Activated B cell treated with CpG ODN at 0.5 μM for 24 hours (primary cell): Measurements from ENCODE around the gene EIF3I. TPM values are rescaled to one million over a fixed set of nuclear protein-coding genes. Genes with fewer than 3 reads are reported as not detected.
A peak's percentile ranks its signal among the peaks of the same experiment; 100 is the strongest.

Experiments used
- ATAC-seq: fragments of 200-7000 bp; cut with Tn5 transposase; one replicate; pipeline ENCODE4 v1.10.0; 2021; ENCODE audit warnings: low read depth, mild to moderate bottlenecking, moderate library complexity
- CTCF ChIA-PET: fragments of 350-600 bp; sonication (Branson Sonifier 250); formaldehyde crosslinking; loops from one replicate; lab custom pipeline; 2021; ENCODE audit warnings: antibody characterized with exemption; lab: Charles Lee
- POLR2A ChIA-PET: fragments of 350-600 bp; sonication (Branson Sonifier 250); formaldehyde crosslinking; loops from one replicate; lab custom pipeline; 2021; ENCODE audit warnings: antibody characterized with exemption; lab: Charles Lee
- DNase-seq: peaks from one replicate; pipeline ENCODE4 v3.0.0; 2022
- H3K27ac Mint-ChIP-seq: one replicate; pipeline ENCODE4 v1.8.0; 2020; ENCODE audit warnings: mixed read lengths
- H3K27me3 Mint-ChIP-seq: one replicate; pipeline ENCODE4 v1.8.0; 2021; ENCODE audit warnings: mixed read lengths
- H3K36me3 Mint-ChIP-seq: one replicate; pipeline ENCODE4 v1.8.0; 2021; ENCODE audit warnings: low read depth, mixed read lengths
- H3K4me1 Mint-ChIP-seq: one replicate; pipeline ENCODE4 v1.8.0; 2021; ENCODE audit warnings: mixed read lengths
- H3K4me3 Mint-ChIP-seq: one replicate; pipeline ENCODE4 v1.8.0; 2020; ENCODE audit warnings: mild to moderate bottlenecking, mixed read lengths
- H3K9me3 Mint-ChIP-seq: one replicate; pipeline ENCODE4 v1.8.0; 2020; ENCODE audit warnings: mixed read lengths
- intact Hi-C: fragments of 100-400 bp; cut with micrococcal nuclease; formaldehyde crosslinking; loops from one replicate; pipeline ENCODE4 v1.15.1; 2024
- total RNA-seq: library from RNA; stranded (reverse); gene quantifications from 2 replicates; pipeline ENCODE4 v1.2.3, GENCODE V29; 2022
- TF ChIP-seq, protein P1 (sequence below): fragments of 200-600 bp; IDR thresholded peaks from one replicate; pipeline ENCODE4 v1.8.0; 2022; ENCODE audit warnings: antibody characterized with exemption, mild to moderate bottlenecking

EIF3I gene
- total RNA-seq, 1 donor from 2014 or later, result 196 TPM

DNA sequence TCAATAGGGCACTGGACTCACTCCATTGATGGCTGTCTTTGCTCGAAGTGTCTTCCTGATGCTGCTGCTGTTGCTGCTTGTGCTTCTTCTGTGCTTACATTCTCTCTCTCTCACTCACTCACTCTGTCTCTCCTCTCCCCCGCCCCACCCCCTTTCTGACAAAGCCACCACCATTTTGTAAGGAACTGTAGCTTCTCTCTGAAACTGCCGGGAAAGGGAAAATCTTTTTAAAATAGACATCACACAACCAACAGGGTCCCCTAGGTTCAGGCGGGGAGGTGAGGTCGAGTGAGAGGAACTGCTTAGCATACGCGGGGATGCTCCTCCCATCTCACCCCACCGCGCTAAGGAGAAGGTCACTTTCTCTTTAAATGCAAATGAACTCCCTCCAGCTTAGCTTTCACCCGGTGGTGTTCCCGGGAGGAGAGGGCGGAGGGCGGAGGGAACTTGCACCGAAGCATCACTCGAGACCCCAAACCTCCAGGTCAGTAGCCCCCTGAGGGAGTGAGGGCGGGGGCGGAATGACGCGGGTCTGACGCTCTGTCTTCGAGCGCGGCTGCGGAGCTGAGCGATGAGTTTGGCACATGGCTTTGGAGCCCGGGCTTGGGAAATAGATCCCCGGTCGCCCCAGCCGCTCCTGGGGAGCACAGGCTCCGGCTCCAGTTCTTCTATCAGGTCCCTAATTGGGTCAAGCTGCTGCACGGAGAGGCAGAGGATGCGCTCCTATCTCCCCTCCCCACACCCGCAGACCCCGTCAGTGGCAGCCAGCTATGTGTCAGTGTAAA, 21.8 kb upstream of the EIF3I start, which contains the start of gene CCDC28B:
Gene CCDC28B (plus strand): TSS at position 370 of the 785 bp plus-strand sequence. CDS start 1,341 bp downstream, outside the sequence.
- intact Hi-C loops, result loop anchor here (1.0 to 5.0 kb wide), 9 partner anchors 20 to 412 kb away; partner anchors contain the start of genes EIF3I, HDAC1, KPNA6 and LCK
- peak within 1 kb of the TSS; percentile 87 for H3K4me3 Mint-ChIP-seq
- H3K27ac Mint-ChIP-seq, result peak within 1 kb of the TSS; percentile 87
- no peaks in the 10 kb centered on the region for H3K27me3 Mint-ChIP-seq
- H3K9me3 Mint-ChIP-seq, result no peaks in the 10 kb centered on the region
- H3K36me3 Mint-ChIP-seq, result peaks cover 56% of the 10 kb centered on the region
- DNase-seq (peak; percentile 62), ATAC-seq (peak; percentile 51)
- ChIA-PET CTCF (interaction anchor here (0.5 to 3.1 kb wide), 7 partner anchors 15 to 215 kb away, joined by 3 to 23 read pairs (median 4); no protein-coding TSS in a partner anchor), POLR2A (interaction anchor here (0.5 to 3.1 kb wide), 29 partner anchors 9 to 555 kb away, joined by 3 to 37 read pairs (median 5); partner anchors contain the start of genes BSDC1, EIF3I, HDAC1 and KPNA6)
- H3K4me1 Mint-ChIP-seq, result peaks cover 49% of the 10 kb centered on the region
- TF ChIP-seq, protein P1, sequence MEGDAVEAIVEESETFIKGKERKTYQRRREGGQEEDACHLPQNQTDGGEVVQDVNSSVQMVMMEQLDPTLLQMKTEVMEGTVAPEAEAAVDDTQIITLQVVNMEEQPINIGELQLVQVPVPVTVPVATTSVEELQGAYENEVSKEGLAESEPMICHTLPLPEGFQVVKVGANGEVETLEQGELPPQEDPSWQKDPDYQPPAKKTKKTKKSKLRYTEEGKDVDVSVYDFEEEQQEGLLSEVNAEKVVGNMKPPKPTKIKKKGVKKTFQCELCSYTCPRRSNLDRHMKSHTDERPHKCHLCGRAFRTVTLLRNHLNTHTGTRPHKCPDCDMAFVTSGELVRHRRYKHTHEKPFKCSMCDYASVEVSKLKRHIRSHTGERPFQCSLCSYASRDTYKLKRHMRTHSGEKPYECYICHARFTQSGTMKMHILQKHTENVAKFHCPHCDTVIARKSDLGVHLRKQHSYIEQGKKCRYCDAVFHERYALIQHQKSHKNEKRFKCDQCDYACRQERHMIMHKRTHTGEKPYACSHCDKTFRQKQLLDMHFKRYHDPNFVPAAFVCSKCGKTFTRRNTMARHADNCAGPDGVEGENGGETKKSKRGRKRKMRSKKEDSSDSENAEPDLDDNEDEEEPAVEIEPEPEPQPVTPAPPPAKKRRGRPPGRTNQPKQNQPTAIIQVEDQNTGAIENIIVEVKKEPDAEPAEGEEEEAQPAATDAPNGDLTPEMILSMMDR, result no peak

DNA sequence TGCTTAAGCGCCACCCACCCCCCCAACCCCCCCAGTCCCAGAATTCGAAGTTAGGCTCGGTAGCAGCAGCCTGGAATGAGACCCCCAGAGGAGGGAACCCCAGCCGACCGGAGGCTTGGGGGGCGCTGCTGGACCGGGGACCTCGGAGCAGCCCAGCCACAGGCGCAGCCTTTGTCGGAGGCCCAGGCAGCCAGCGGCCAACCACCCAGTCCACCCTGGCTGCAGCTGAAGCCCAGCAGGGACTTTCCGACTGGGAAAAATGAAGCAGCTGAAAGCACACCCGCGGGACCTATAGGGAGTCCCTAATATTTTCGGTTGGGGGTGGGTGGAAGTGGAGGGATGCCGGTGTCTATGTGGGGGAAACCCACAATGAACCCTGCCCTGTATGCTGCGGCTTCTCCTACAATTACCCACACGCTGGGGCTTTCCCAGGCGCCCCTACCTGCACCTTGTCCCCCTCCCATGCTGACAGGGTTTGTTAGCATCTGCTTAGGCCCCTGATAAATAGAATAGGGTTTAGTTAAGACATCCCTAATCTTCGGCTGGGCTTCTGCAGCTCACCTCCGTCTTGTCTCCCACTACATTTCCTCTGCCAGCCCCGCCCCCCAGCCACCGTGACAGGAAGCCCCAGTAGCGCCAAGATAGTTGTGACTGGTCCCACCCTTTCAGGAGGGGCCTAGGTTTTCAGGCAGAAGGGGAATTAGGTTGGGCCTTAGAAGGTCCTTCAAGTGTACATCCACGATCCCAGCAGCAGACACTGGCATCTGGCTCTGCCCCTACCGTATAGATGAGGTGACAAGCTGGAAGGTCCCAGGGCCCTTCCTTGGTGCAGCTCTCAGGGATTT, 21.0 kb upstream of the EIF3I start:
- ChIA-PET POLR2A (interaction anchor here (0.5 to 3.1 kb wide), 28 partner anchors 9 to 556 kb away, joined by 3 to 37 read pairs (median 6); partner anchors contain the start of genes BSDC1, EIF3I, HDAC1 and KPNA6), CTCF (interaction anchor here (0.8 to 3.1 kb wide), 8 partner anchors 14 to 215 kb away, joined by 3 to 23 read pairs (median 4); no protein-coding TSS in a partner anchor)
- DNase-seq (peak; percentile 63), ATAC-seq (peak; percentile 65)
- peaks cover 48% of the 10 kb centered on the region for H3K36me3 Mint-ChIP-seq
- intact Hi-C loops, result loop anchor here (1.0 to 5.0 kb wide), 7 partner anchors 50 to 412 kb away; partner anchors contain the start of genes HDAC1, KPNA6, LCK and MARCKSL1
- H3K27ac Mint-ChIP-seq, result peak overlapping the region; percentile 87
- H3K27me3 Mint-ChIP-seq, result no peaks in the 10 kb centered on the region
- no peaks in the 10 kb centered on the region for H3K9me3 Mint-ChIP-seq
- TF ChIP-seq, protein P1, result no peak
- peak overlapping the region; percentile 87 for H3K4me3 Mint-ChIP-seq
- peaks cover 54% of the 10 kb centered on the region for H3K4me1 Mint-ChIP-seq

DNA sequence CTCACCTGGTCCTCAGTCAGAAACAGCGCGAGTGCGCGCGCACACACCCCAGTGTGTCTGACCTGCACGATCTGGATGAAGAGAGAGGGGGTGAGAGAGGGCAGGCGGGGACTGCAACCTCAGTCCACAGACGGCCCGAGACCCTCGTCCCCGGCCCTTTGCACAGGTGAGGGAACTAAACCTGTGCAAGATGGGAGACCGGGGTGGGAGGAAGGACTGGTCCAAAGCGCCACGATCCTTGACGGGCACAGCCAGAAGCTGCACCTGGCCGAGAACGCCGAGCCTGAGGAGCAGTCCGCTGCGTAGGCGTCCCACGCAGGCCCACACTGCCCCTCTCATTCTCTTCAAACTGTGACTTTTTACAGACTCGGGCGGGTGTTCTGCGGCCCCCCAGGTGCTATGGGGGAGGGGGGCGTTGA, 17.3 kb upstream of the EIF3I start:
- Mint-ChIP-seq H3K4me1 (peaks cover 80% of the 10 kb centered on the region), H3K27me3 (no peaks in the 10 kb centered on the region), H3K36me3 (peaks cover 31% of the 10 kb centered on the region), H3K27ac (peak overlapping the region; percentile 24), H3K9me3 (no peaks in the 10 kb centered on the region), H3K4me3 (peak overlapping the region; percentile 85)
- intact Hi-C loops, result loop anchor here (1.0 to 5.0 kb wide), 2 partner anchors 10 to 87 kb away; partner anchors contain the start of gene HDAC1
- no peak for ATAC-seq
- CTCF ChIA-PET, result interaction anchor here (1.0 to 1.2 kb wide), 2 partner anchors 11 to 111 kb away, joined by 3 read pairs; no protein-coding TSS in a partner anchor
- TF ChIP-seq, protein P1, result no peak
- no peak for DNase-seq
- POLR2A ChIA-PET, result interaction anchor here (0.5 to 2.0 kb wide), 9 partner anchors 10 to 189 kb away, joined by 3 to 8 read pairs (median 5); partner anchors contain the start of genes BSDC1 and MARCKSL1

DNA sequence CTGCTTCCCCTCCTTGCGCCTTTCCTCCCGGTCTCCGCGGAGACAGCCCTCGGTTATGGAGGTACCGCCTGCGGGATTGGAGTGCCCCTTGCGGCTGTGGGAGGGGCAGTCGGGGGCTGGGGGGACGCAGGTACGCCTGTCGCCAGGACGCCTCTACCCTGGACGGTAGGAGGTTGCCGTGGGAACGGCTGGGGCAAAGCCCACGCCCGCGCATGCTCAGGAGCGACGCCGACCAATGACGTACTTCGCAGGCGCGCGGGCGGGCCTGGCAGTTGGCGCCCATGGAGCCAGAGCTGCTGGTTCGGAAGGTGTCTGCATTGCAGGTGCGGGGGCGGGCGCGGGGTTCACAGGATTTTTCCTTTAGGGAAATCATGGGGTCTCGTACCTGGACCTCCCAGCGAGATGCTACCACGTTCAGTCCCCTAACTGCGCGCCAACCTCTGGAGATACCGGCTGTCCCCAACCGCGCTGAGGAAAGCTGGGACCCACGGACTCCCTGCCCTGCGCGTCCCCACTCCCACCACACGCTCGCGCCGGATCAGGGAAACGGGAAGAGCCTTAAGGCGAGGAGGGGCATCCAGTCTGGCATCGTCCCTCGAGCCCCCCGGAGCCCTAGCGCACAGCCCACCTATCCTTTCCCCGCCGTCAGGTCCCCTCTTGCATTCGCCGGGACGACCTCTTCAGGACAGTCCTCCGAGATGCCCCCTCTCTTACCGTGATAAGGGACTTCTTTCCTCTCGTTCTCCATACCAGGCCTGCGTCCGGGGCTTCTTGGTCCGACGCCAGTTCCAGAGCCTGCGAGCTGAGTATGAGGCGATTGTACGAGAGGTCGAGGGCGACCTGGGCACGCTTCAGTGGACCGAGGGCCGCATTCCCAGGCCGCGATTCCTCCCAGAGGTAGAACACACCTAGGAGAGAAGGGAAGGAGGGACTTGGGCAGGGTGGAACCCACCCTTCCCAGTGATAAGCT, 16.5 kb upstream of the EIF3I start, which contains the start of gene IQCC:
Gene IQCC (plus strand): TSS at position 271 of the 970 bp plus-strand sequence. CDS start 11 bp downstream, at position 282.
- H3K4me3 Mint-ChIP-seq, result peak within 1 kb of the TSS; percentile 85
- H3K9me3 Mint-ChIP-seq, result no peaks in the 10 kb centered on the region
- H3K4me1 Mint-ChIP-seq, result peaks cover 74% of the 10 kb centered on the region
- CTCF ChIA-PET, result interaction anchor here (1.2 to 2.7 kb wide), 2 partner anchors 10 to 111 kb away, joined by 3 to 15 read pairs; no protein-coding TSS in a partner anchor
- peaks cover 25% of the 10 kb centered on the region for H3K36me3 Mint-ChIP-seq
- intact Hi-C loops, result loop anchor here (1.0 kb wide), 1 partner anchor 10 kb away; no protein-coding TSS in a partner anchor
- TF ChIP-seq, protein P1, result no peak
- no peaks in the 10 kb centered on the region for H3K27me3 Mint-ChIP-seq
- POLR2A ChIA-PET, result interaction anchor here (0.5 to 2.0 kb wide), 15 partner anchors 10 to 445 kb away, joined by 3 to 10 read pairs (median 4); partner anchors contain the start of genes BSDC1, HDAC1, MARCKSL1 and RBBP4
- ATAC-seq (peak; percentile 45), DNase-seq (peak; percentile 76)
- peak within 1 kb of the TSS; percentile 41 for H3K27ac Mint-ChIP-seq
